Thyroid gland (tissue), 4 donors: ENCODE results near the gene LPP.

Experiments used
- CTCF ChIP-seq, 6 experiments: fragments of 200-600 bp in 3 of 6; fragments of 450-650 bp in 3 of 6; sonication (generic) in 3 of 6; IDR thresholded peaks; one replicate each; pipeline ENCODE4 v1.5.1; 2016 to 2019; ENCODE audit warnings: antibody characterized with exemption in 6 of 6, mild to moderate bottlenecking in 2 of 6, inconsistent platforms in 1 of 6, moderate library complexity in 1 of 6
- POLR2A ChIP-seq, 2 donors: fragments of 450-650 bp; IDR thresholded peaks; one replicate each; pipeline ENCODE4 v1.6.1; 2017; ENCODE audit warnings: antibody characterized with exemption in 2 of 2, mild to moderate bottlenecking in 2 of 2, moderate library complexity in 1 of 2

GRCh38 chr3:188868803-188869202 is 714.8 kb downstream of the LPP start:
- TF ChIP-seq CTCF (IDR thresholded peaks at IDR 0.05) (no peak), POLR2A (IDR thresholded peaks at IDR 0.05) (no peak)
